M059J (cell line): ENCODE results near the gene ALOX12B. TPM values are rescaled to one million over a fixed set of nuclear protein-coding genes. Genes with fewer than 3 reads are reported as not detected.
A peak's percentile ranks its signal among the peaks of the same experiment; 100 is the strongest.

Experiments used
- DNase-seq: peaks from one replicate; pipeline ENCODE4 v3.0.0-alpha.2; 2012; ENCODE audit warnings: low read depth
- total RNA-seq: library from RNA; depleted of rRNA; stranded (reverse); fragments of >200 nt; shearing (Covaris generic); gene quantifications from 2 replicates; pipeline ENCODE4 v1.2.3, GENCODE V29; 2014; rRNA removed

The ALOX12B gene
- not detected in 2 replicates for total RNA-seq

GRCh38 chr17:8087075-8087951, at the start of gene ALOX12B:
TSS of gene ALOX12B (minus strand) at chr17:8087716. CDS start at chr17:8087442, 274 bp downstream.
- no peak for DNase-seq

- peak; percentile 13 for DNase-seq
Measured at GRCh38 chr17:8133941-8134340, 46.4 kb upstream of the ALOX12B start.

- DNase-seq: no peak
Measured at GRCh38 chr17:8133399-8133798, 45.9 kb upstream of the ALOX12B start.

GRCh38 chr17:8131844-8132441, 44.4 kb upstream of the ALOX12B start:
- peak; percentile 66 for DNase-seq

- no peak for DNase-seq
Measured at GRCh38 chr17:8128125-8128784, 40.7 kb upstream of the ALOX12B start.

- peak; percentile 47 for DNase-seq
Measured at GRCh38 chr17:8126491-8127066, 39.1 kb upstream of the ALOX12B start.

GRCh38 chr17:8125947-8126490, 38.5 kb upstream of the ALOX12B start:
- DNase-seq: peak; percentile 47

- peak; percentile 71 for DNase-seq
Measured at GRCh38 chr17:8125154-8125946, 37.8 kb upstream of the ALOX12B start.

- peak; percentile 44 for DNase-seq
Measured at GRCh38 chr17:8124350-8125153, 37.0 kb upstream of the ALOX12B start.

GRCh38 chr17:8123695-8124349, 36.3 kb upstream of the ALOX12B start, which contains the start of gene HES7:
TSS of gene HES7 (minus strand) at chr17:8124106. CDS start at chr17:8124084, 22 bp downstream.
- DNase-seq: peak; percentile 49

GRCh38 chr17:8122924-8123694, 35.6 kb upstream of the ALOX12B start:
- peak; percentile 58 for DNase-seq

- peak; percentile 69 for DNase-seq
Measured at GRCh38 chr17:8122422-8122923, 35.0 kb upstream of the ALOX12B start.

GRCh38 chr17:8121681-8122421, 34.3 kb upstream of the ALOX12B start:
- DNase-seq: peak; percentile 76

- no peak for DNase-seq
Measured at GRCh38 chr17:8121407-8121680, 33.8 kb upstream of the ALOX12B start.

- peak; percentile 82 for DNase-seq
Measured at GRCh38 chr17:8120520-8121406, 33.2 kb upstream of the ALOX12B start.

- DNase-seq: peak; percentile 92
Measured at GRCh38 chr17:8119581-8120519, 32.3 kb upstream of the ALOX12B start.
